Suprapubic skin (tissue), 3 donors: ENCODE results near the gene PPP1R18.

ENCODE experiments used
- POLR2AphosphoS5 ChIP-seq, 3 donors: sonication (generic); formaldehyde crosslinking; IDR thresholded peaks; one replicate each; pipeline ENCODE4 v1.6.1; 2017; ENCODE audit warnings: antibody characterized with exemption in 3 of 3
- TF ChIP-seq, protein P1 (sequence below), 2 donors: fragments of 200-600 bp in 1 of 2; fragments of 450-650 bp in 1 of 2; sonication (generic) in 1 of 2; IDR thresholded peaks; one replicate each; pipeline ENCODE4 v1.5.1; 2016 to 2019; ENCODE audit warnings: antibody characterized with exemption in 2 of 2, mild to moderate bottlenecking in 1 of 2, moderate library complexity in 1 of 2

GRCh38 chr6:30684386-30685156 is 1.9 kb downstream of the PPP1R18 start:
- TF ChIP-seq POLR2AphosphoS5 (IDR thresholded peaks at IDR 0.05) = no peak
- TF ChIP-seq, protein P1, sequence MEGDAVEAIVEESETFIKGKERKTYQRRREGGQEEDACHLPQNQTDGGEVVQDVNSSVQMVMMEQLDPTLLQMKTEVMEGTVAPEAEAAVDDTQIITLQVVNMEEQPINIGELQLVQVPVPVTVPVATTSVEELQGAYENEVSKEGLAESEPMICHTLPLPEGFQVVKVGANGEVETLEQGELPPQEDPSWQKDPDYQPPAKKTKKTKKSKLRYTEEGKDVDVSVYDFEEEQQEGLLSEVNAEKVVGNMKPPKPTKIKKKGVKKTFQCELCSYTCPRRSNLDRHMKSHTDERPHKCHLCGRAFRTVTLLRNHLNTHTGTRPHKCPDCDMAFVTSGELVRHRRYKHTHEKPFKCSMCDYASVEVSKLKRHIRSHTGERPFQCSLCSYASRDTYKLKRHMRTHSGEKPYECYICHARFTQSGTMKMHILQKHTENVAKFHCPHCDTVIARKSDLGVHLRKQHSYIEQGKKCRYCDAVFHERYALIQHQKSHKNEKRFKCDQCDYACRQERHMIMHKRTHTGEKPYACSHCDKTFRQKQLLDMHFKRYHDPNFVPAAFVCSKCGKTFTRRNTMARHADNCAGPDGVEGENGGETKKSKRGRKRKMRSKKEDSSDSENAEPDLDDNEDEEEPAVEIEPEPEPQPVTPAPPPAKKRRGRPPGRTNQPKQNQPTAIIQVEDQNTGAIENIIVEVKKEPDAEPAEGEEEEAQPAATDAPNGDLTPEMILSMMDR (IDR thresholded peaks at IDR 0.05) = no peak
